ENCODE results near the gene CASP1. TPM values are rescaled to one million over a fixed set of nuclear protein-coding genes. Genes with fewer than 3 reads are reported as not detected.

Gene CASP1
- total RNA-seq, 3 donors from 2014 or later = 9.4 to 15.4 (median 14.6) TPM

GRCh38 chr11:105023003-105023402 lies 11.9 kb downstream of the CASP1 start, which contains the start of gene CASP5:
Gene CASP5, minus strand, starts transcription at chr11:105023168. Its CDS starts 32 bp downstream, at chr11:105023136.
- no peak within 1 kb of the TSS for H3K27ac ChIP-seq
- intact Hi-C loops (cut with DNase I; ENCODE audit: low total_unique reads) = no loop called here
- no peak for TF ChIP-seq POLR2A (IDR thresholded peaks at IDR 0.05)
- TF ChIP-seq POLR2AphosphoS5 (IDR thresholded peaks at IDR 0.05) = no peak
- TF ChIP-seq, protein P1, sequence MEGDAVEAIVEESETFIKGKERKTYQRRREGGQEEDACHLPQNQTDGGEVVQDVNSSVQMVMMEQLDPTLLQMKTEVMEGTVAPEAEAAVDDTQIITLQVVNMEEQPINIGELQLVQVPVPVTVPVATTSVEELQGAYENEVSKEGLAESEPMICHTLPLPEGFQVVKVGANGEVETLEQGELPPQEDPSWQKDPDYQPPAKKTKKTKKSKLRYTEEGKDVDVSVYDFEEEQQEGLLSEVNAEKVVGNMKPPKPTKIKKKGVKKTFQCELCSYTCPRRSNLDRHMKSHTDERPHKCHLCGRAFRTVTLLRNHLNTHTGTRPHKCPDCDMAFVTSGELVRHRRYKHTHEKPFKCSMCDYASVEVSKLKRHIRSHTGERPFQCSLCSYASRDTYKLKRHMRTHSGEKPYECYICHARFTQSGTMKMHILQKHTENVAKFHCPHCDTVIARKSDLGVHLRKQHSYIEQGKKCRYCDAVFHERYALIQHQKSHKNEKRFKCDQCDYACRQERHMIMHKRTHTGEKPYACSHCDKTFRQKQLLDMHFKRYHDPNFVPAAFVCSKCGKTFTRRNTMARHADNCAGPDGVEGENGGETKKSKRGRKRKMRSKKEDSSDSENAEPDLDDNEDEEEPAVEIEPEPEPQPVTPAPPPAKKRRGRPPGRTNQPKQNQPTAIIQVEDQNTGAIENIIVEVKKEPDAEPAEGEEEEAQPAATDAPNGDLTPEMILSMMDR (IDR thresholded peaks at IDR 0.05) = no peak

DNA sequence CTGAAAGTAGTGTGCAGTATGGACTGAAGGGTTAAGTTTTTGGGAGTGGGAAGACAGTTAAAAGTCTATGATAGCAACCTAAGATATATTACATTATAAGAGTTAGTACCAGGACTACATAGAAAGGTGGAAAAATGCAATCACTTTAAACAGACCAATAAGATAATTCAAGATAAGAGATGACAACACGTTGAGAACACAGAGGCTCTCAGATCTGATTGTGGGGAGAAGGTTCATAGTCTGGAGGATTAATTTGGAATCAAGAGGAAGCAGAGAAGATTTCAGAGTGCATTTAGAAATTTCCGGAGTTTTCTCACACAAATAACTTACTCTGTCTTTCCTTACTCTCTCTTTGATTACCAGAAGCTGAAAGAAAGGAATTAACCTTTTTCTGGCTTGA lies 12.4 kb downstream of the CASP1 start:
- TF ChIP-seq, protein P1 (IDR thresholded peaks at IDR 0.05) = no peak
- TF ChIP-seq POLR2A (IDR thresholded peaks at IDR 0.05) (no peak), POLR2AphosphoS5 (IDR thresholded peaks at IDR 0.05) (no peak)
- no peak for DNase-seq (ENCODE audit: low spot score in 2 of 2)
- no peaks in the 10 kb centered on the region for H3K4me1 ChIP-seq
- no peak overlapping the region for H3K27ac ChIP-seq
- no peaks in the 10 kb centered on the region for H3K27me3 ChIP-seq
- intact Hi-C loops (cut with DNase I; ENCODE audit: low total_unique reads) = no loop called here
- no peaks in the 10 kb centered on the region for H3K36me3 ChIP-seq
- no peaks in the 10 kb centered on the region for H3K9me3 ChIP-seq
- no peak overlapping the region for H3K4me3 ChIP-seq

More at GRCh38 chr11:105023003-105023402, 11.9 kb downstream of the CASP1 start, which contains the start of gene CASP5:
- H3K27me3 ChIP-seq = no peaks in the 10 kb centered on the region
- no peak within 1 kb of the TSS for H3K4me3 ChIP-seq
- no peak for DNase-seq (ENCODE audit: low spot score in 2 of 2)
- no peaks in the 10 kb centered on the region for H3K9me3 ChIP-seq
- H3K4me1 ChIP-seq = no peaks in the 10 kb centered on the region
- no peaks in the 10 kb centered on the region for H3K36me3 ChIP-seq

GRCh38 chr11:105007463-105007862 lies 27.5 kb downstream of the CASP1 start:
- Histone ChIP-seq H3K4me1 (no peaks in the 10 kb centered on the region), H3K9me3 (no peaks in the 10 kb centered on the region), H3K4me3 (no peak overlapping the region), H3K36me3 (no peaks in the 10 kb centered on the region), H3K27ac (no peak overlapping the region), H3K27me3 (no peaks in the 10 kb centered on the region)
- no peak for TF ChIP-seq POLR2A (IDR thresholded peaks at IDR 0.05)
- DNase-seq (ENCODE audit: low spot score in 2 of 2) = no peak
- intact Hi-C loops (cut with DNase I; ENCODE audit: low total_unique reads) = no loop called here

- no peak for DNase-seq (ENCODE audit: low spot score in 2 of 2)
- TF ChIP-seq, protein P1 (IDR thresholded peaks at IDR 0.05) = no peak
- TF ChIP-seq POLR2A (IDR thresholded peaks at IDR 0.05) = no peak
- TF ChIP-seq POLR2AphosphoS5 (IDR thresholded peaks at IDR 0.05) = no peak
- Histone ChIP-seq H3K4me3 (no peak overlapping the region), H3K27me3 (no peaks in the 10 kb centered on the region), H3K4me1 (no peaks in the 10 kb centered on the region), H3K27ac (no peak overlapping the region), H3K9me3 (no peaks in the 10 kb centered on the region), H3K36me3 (no peaks in the 10 kb centered on the region)
- intact Hi-C loops (cut with DNase I; ENCODE audit: low total_unique reads) = no loop called here
Observed at GRCh38 chr11:105005451-105005845, 29.5 kb downstream of the CASP1 start.

DNA sequence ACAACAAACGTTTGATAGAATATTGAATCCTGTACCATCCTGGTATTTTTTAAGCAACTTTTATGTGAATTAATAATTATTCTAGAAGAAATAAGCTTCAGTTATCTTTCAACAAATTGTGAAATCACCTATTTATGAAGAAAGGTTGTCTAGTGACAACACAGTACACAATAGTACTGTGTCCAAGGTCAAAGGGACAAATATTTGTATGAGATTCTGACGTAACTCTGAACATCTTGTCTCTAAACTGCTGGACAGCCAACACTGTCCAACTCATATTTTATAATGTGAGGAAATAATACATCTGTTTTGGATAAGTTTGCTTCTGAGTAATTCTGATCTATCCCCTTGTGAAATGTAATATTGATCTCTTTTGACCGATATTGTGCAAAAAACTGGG lies 30.9 kb downstream of the CASP1 start:
- Histone ChIP-seq H3K4me3 (no peak overlapping the region), H3K4me1 (no peaks in the 10 kb centered on the region), H3K27me3 (no peaks in the 10 kb centered on the region), H3K27ac (no peak overlapping the region), H3K9me3 (no peaks in the 10 kb centered on the region), H3K36me3 (no peaks in the 10 kb centered on the region)
- intact Hi-C loops (cut with DNase I; ENCODE audit: low total_unique reads) = no loop called here
- TF ChIP-seq, protein P1 (IDR thresholded peaks at IDR 0.05) = no peak
- peak in 1 of 3 donors; percentile 58 for TF ChIP-seq POLR2AphosphoS5 (IDR thresholded peaks at IDR 0.05)
- no peak for DNase-seq (ENCODE audit: low spot score in 2 of 2)

- intact Hi-C loops (cut with DNase I; ENCODE audit: low total_unique reads) = no loop called here
- no peak for DNase-seq (ENCODE audit: low spot score in 2 of 2)
- no peak overlapping the region for H3K27ac ChIP-seq
- no peaks in the 10 kb centered on the region for H3K36me3 ChIP-seq
- no peaks in the 10 kb centered on the region for H3K27me3 ChIP-seq
- H3K4me1 ChIP-seq = no peaks in the 10 kb centered on the region
- H3K9me3 ChIP-seq = no peaks in the 10 kb centered on the region
- TF ChIP-seq, protein P1 (IDR thresholded peaks at IDR 0.05) = no peak
- TF ChIP-seq POLR2AphosphoS5 (IDR thresholded peaks at IDR 0.05) (no peak), POLR2A (IDR thresholded peaks at IDR 0.05) (no peak)
- H3K4me3 ChIP-seq = no peak overlapping the region
Observed at GRCh38 chr11:105003151-105003550, 31.8 kb downstream of the CASP1 start.

Measured in breast epithelium (tissue), 4 donors.